Measurements from ENCODE around the gene PDLIM3. TPM values are rescaled to one million over a fixed set of nuclear protein-coding genes. Genes with fewer than 3 reads are reported as not detected.
A peak's percentile ranks its signal among the peaks of the same experiment; 100 is the strongest.
"Not testable (repeated sequence)": the region's sequence is repeated elsewhere in the genome, so short reads cannot be mapped to it uniquely, and the experiment has no call there.

Gene PDLIM3
- total RNA-seq, 1 donor from 2014 or later: 24.4 TPM

DNA sequence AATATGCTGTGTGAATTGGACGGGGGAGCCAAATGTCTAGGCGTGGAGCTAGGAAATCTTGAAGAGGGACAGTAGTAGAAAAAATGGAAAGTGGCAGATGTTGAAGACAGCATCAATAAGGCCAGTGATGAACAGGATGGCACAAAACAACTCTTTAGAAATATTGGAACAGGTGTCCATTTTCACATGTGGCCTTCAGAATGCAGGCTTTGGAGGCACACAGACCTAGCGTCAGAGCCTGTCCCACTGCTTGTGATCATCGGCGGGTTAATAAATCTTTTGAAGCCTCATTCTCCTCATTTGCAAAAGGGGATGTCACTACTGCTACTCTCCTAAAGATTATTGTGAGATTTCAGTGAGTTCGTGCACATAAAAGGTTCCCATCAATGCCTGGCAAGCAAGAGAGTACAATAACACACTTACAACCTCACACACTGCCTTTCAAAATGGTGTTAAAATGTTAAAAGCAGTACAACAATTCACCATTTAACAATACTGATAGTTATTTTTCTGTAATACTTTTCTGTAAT lies 2.4 kb downstream of the PDLIM3 start:
- no peak overlapping the region for H3K27ac ChIP-seq
- DNase-seq: no peak
- H3K9me3 ChIP-seq: no peaks in the 10 kb centered on the region

GRCh38 chr4:185532293-185532692 lies 3.0 kb downstream of the PDLIM3 start:
- no peak for TF ChIP-seq CTCF (IDR thresholded peaks at IDR 0.05)
- ATAC-seq (no peak), DNase-seq (no peak)
- Histone ChIP-seq H3K36me3 (no peaks in the 10 kb centered on the region), H3K4me1 (peaks cover 4% of the 10 kb centered on the region), H3K9me3 (no peaks in the 10 kb centered on the region), H3K27ac (no peak overlapping the region), H3K27me3 (peaks cover 6% of the 10 kb centered on the region), H3K4me3 (peak overlapping the region; percentile 8)
- intact Hi-C loops (cut with DNase I): no loop called here

More for the DNA sequence above, 2.4 kb downstream of the PDLIM3 start:
- Histone ChIP-seq H3K4me1 (peaks cover 4% of the 10 kb centered on the region), H3K27me3 (peaks cover 6% of the 10 kb centered on the region), H3K4me3 (no peak overlapping the region), H3K36me3 (no peaks in the 10 kb centered on the region)
- intact Hi-C loops (cut with DNase I): no loop called here
- ATAC-seq: no peak
- no peak for TF ChIP-seq CTCF (IDR thresholded peaks at IDR 0.05)

DNA sequence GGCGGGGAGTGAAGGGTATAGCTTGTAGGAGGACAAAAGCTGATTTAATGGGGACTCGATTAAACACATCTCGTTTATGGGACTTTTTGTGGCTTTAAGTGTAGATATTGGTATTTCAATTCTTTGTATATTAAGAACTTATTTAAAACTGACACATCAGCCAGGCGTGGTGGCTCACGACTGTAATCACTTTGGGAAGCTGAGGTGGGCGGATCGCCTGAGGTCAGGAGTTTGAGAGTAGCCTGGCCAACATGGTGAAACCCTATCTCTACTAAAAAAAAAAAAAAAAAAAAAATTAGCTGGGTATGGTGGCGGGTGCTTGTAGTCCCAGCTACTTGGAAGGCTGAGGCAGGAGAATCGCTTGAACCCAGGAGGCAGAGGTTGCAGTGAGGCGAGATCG lies 3.7 kb downstream of the PDLIM3 start:
- H3K27me3 ChIP-seq; H3K4me3 ChIP-seq; H3K4me1 ChIP-seq; ATAC-seq; H3K36me3 ChIP-seq; intact Hi-C loops (cut with DNase I); DNase-seq; H3K27ac ChIP-seq; H3K9me3 ChIP-seq: not testable (repeated sequence)

- no peaks in the 10 kb centered on the region for H3K9me3 ChIP-seq
- no peak overlapping the region for H3K27ac ChIP-seq
- no peaks in the 10 kb centered on the region for H3K36me3 ChIP-seq
- no peak overlapping the region for H3K4me3 ChIP-seq
- DNase-seq (no peak), ATAC-seq (no peak)
- intact Hi-C loops (cut with DNase I): no loop called here
- no peak for TF ChIP-seq CTCF (IDR thresholded peaks at IDR 0.05)
- H3K4me1 ChIP-seq: no peaks in the 10 kb centered on the region
- H3K27me3 ChIP-seq: peaks cover under 1% of the 10 kb centered on the region
Observed at GRCh38 chr4:185529413-185529812, 5.9 kb downstream of the PDLIM3 start.

GRCh38 chr4:185524888-185525863 lies 10.1 kb downstream of the PDLIM3 start:
- H3K9me3 ChIP-seq: no peaks in the 10 kb centered on the region
- no peaks in the 10 kb centered on the region for H3K27me3 ChIP-seq
- TF ChIP-seq CTCF (IDR thresholded peaks at IDR 0.05): no peak
- intact Hi-C loops (cut with DNase I): no loop called here
- H3K4me3 ChIP-seq: no peak overlapping the region
- no peaks in the 10 kb centered on the region for H3K4me1 ChIP-seq
- DNase-seq (no peak), ATAC-seq (no peak)
- H3K36me3 ChIP-seq: no peaks in the 10 kb centered on the region
- H3K27ac ChIP-seq: no peak overlapping the region

GRCh38 chr4:185523862-185524261 lies 11.4 kb downstream of the PDLIM3 start:
- no peak for TF ChIP-seq CTCF (IDR thresholded peaks at IDR 0.05)
- Histone ChIP-seq H3K36me3 (no peaks in the 10 kb centered on the region), H3K4me1 (no peaks in the 10 kb centered on the region), H3K27me3 (no peaks in the 10 kb centered on the region), H3K4me3 (no peak overlapping the region), H3K27ac (no peak overlapping the region), H3K9me3 (no peaks in the 10 kb centered on the region)
- ATAC-seq (no peak), DNase-seq (no peak)
- intact Hi-C loops (cut with DNase I): no loop called here
